Panc1 (cell line): Measurements from ENCODE around the gene ITK. TPM values are rescaled to one million over a fixed set of nuclear protein-coding genes. Genes with fewer than 3 reads are reported as not detected.

Source experiments
- ATAC-seq: fragments of 200-7000 bp; cut with Tn5 transposase; 2 replicates; pipeline ENCODE4 v1.9.1; 2020; ENCODE audit warnings: mild to moderate bottlenecking, moderate library complexity
- BruUV-seq: library from RNA; stranded (reverse); fragments of 400-500 nt; replicated peaks from 2 replicates; lab custom pipeline; 2021; lab: Mats Ljungman, UMichigan
- CTCF ChIA-PET: fragments of 300-600 bp; sonication (Branson Sonifier 250); formaldehyde crosslinking; loops from one replicate; lab custom pipeline; 2022; ENCODE audit warnings: antibody characterized with exemption; lab: Charles Lee
- POLR2A ChIA-PET: fragments of 300-600 bp; sonication (Branson Sonifier 250); formaldehyde crosslinking; loops from one replicate; lab custom pipeline; 2022; ENCODE audit warnings: antibody characterized with exemption; lab: Charles Lee
- DNase-seq: peaks from one replicate; pipeline ENCODE4 v3.0.0-alpha.2; 2010; ENCODE audit warnings: low read depth, low spot score
- H3K27ac ChIP-seq: 2 replicates; pipeline ENCODE4 v1.5.1; 2011; ENCODE audit warnings: mild to moderate bottlenecking, low read length, inconsistent platforms
- H3K27me3 ChIP-seq: fragments of 200-500 bp; sonication (Bioruptor generic); 2 replicates; pipeline ENCODE4 v1.6.0; 2014; ENCODE audit warnings: low read length, inconsistent platforms; ENCODE audit not compliant: control insufficient read depth, insufficient read depth
- H3K36me3 ChIP-seq: fragments of 200-500 bp; sonication (Bioruptor generic); 2 replicates; pipeline ENCODE4 v1.5.1; 2014; ENCODE audit warnings: inconsistent platforms, mild to moderate bottlenecking, low read length, moderate library complexity; ENCODE audit not compliant: control insufficient read depth, insufficient read depth
- H3K4me1 ChIP-seq: 2 replicates; pipeline ENCODE4 v1.5.1; 2011; ENCODE audit warnings: inconsistent platforms, mild to moderate bottlenecking, low read length, moderate library complexity; ENCODE audit not compliant: control insufficient read depth, insufficient read depth
- H3K4me3 ChIP-seq, 2 experiments: 2 replicates each; pipeline ENCODE4 v1.5.1; 2011 to 2012; ENCODE audit warnings: low read depth in 2 of 2, low read length in 2 of 2, mild to moderate bottlenecking in 2 of 2, inconsistent platforms in 1 of 2, moderate library complexity in 1 of 2
- H3K9me3 ChIP-seq: fragments of 200-500 bp; sonication (Bioruptor generic); 2 replicates; pipeline ENCODE4 v1.5.1; 2014; ENCODE audit warnings: low read depth, mild to moderate bottlenecking, inconsistent platforms, low read length, moderate library complexity; ENCODE audit not compliant: control insufficient read depth, insufficient read depth
- CTCF ChIP-seq: fragments of 450-650 bp; IDR thresholded peaks from 2 replicates; pipeline ENCODE4 v1.5.1; 2017; ENCODE audit warnings: mild to moderate bottlenecking
- POLR2AphosphoS5 ChIP-seq: IDR thresholded peaks from 2 replicates; pipeline ENCODE4 v1.6.1; 2012; ENCODE audit warnings: mild to moderate bottlenecking, low read depth, low read length, moderate library complexity
- REST ChIP-seq, 2 experiments: IDR thresholded peaks; 2 replicates each; pipeline ENCODE4 v1.6.1; 2011 to 2012; ENCODE audit warnings: low read depth in 2 of 2, control low read depth in 1 of 2, low read length in 1 of 2, mild to moderate bottlenecking in 1 of 2, moderate library complexity in 1 of 2; ENCODE audit not compliant: insufficient read depth in 1 of 2
- SIN3A ChIP-seq: IDR thresholded peaks from 2 replicates; pipeline ENCODE4 v1.6.1; 2012; ENCODE audit warnings: low read depth, mild to moderate bottlenecking, low read length, moderate library complexity, borderline replicate concordance; ENCODE audit not compliant: insufficient read depth
- TCF7L2 ChIP-seq: IDR thresholded peaks from 2 replicates; pipeline ENCODE4 v1.6.1; 2011; ENCODE audit warnings: mild to moderate bottlenecking, low read depth, low read length, inconsistent platforms
- in situ Hi-C: cut with HindIII; loops from 2 replicates; pipeline ENCODE4 v1.10.0; 2016; ENCODE audit warnings: low sequenced_read_pairs, low pct_unique_long_range_greater_than_20kb
- intact Hi-C: fragments of 100-400 bp; cut with micrococcal nuclease; formaldehyde crosslinking; loops from one replicate; pipeline ENCODE4 v1.10.0; 2022; ENCODE audit not compliant: unreplicated experiment
- total RNA-seq: library from RNA; stranded (reverse); gene quantifications from one replicate; pipeline ENCODE4 v1.2.1, GENCODE V29; 2021; ENCODE audit not compliant: unreplicated experiment

ITK gene
- total RNA-seq, 1 experiment from 2014 or later, result 0.26 TPM

GRCh38 chr5:157161996-157162395 lies 18.6 kb upstream of the ITK start:
- in situ Hi-C loops (no loop called here), intact Hi-C loops (no loop called here)
- Histone ChIP-seq H3K9me3 (no peaks in the 10 kb centered on the region), H3K36me3 (no peaks in the 10 kb centered on the region), H3K27me3 (no peaks in the 10 kb centered on the region; the same call in 1 of the 2 replicates), H3K27ac (no peak overlapping the region), H3K4me1 (no peaks in the 10 kb centered on the region), H3K4me3 (no peak overlapping the region)
- DNase-seq (no peak), ATAC-seq (no peak)
- no peak for TF ChIP-seq POLR2AphosphoS5
- TF ChIP-seq SIN3A, result no peak
- TF ChIP-seq REST (IDR thresholded peaks at IDR 0.05; ENCODE audit: insufficient read depth in 1 of 2, low read depth in 2 of 2, low read length in 1 of 2), result no peak
- TF ChIP-seq CTCF, result no peak
- no peak for TF ChIP-seq TCF7L2
- ChIA-PET CTCF (interaction anchor here (0.6 kb wide), 1 partner anchor 10 kb away, joined by 4 read pairs; no protein-coding TSS in a partner anchor), POLR2A (no interaction called here)
- no TSS peak for BruUV-seq

- H3K4me3 ChIP-seq, result no peak overlapping the region
- H3K9me3 ChIP-seq, result no peaks in the 10 kb centered on the region
- ATAC-seq, result no peak
- TF ChIP-seq TCF7L2, result no peak
- no peak for TF ChIP-seq SIN3A
- no peak for TF ChIP-seq REST (IDR thresholded peaks at IDR 0.05; ENCODE audit: insufficient read depth in 1 of 2, low read depth in 2 of 2, low read length in 1 of 2)
- TF ChIP-seq CTCF, result no peak
- no peak for TF ChIP-seq POLR2AphosphoS5
- ChIA-PET POLR2A (no interaction called here), CTCF (no interaction called here)
- no peak overlapping the region for H3K27ac ChIP-seq
- no peak for DNase-seq
- H3K4me1 ChIP-seq, result no peaks in the 10 kb centered on the region
- no peaks in the 10 kb centered on the region for H3K27me3 ChIP-seq
- intact Hi-C loops (no loop called here), in situ Hi-C loops (no loop called here)
- no TSS peak for BruUV-seq
- no peaks in the 10 kb centered on the region for H3K36me3 ChIP-seq
Observed at GRCh38 chr5:157162919-157163510, 17.6 kb upstream of the ITK start.
